Kidney epithelial cell (primary cell): ENCODE results near the gene SLC30A5. TPM values are rescaled to one million over a fixed set of nuclear protein-coding genes. Genes with fewer than 3 reads are reported as not detected.
"Not testable (repeated sequence)": the region's sequence is repeated elsewhere in the genome, so short reads cannot be mapped to it uniquely, and the experiment has no call there.

ENCODE experiments used
- DNase-seq: peaks from one replicate; pipeline ENCODE4 v3.0.0-alpha.2; 2010; ENCODE audit warnings: low read depth
- H3K27me3 ChIP-seq: 2 replicates; pipeline ENCODE4 v1.6.0; 2011; ENCODE audit warnings: low read length; ENCODE audit not compliant: control insufficient read depth, insufficient read depth
- H3K36me3 ChIP-seq: 2 replicates; pipeline ENCODE4 v1.5.1; 2011; ENCODE audit warnings: low read length; ENCODE audit not compliant: control insufficient read depth, insufficient read depth
- H3K4me3 ChIP-seq: 2 replicates; pipeline ENCODE4 v1.5.1; 2011; ENCODE audit warnings: low read depth, mild to moderate bottlenecking, control low read depth, low read length
- CTCF ChIP-seq: IDR thresholded peaks from 2 replicates; pipeline ENCODE4 v1.5.1; 2011; ENCODE audit warnings: mild to moderate bottlenecking, moderate library complexity, low read length, control low read depth, inconsistent platforms; ENCODE audit not compliant: insufficient read depth, poor library complexity, severe bottlenecking
- total RNA-seq: library from RNA; depleted of rRNA; stranded (reverse); fragments of >200 nt; gene quantifications from 2 replicates; pipeline ENCODE4 v1.2.3, GENCODE V29; 2015

SLC30A5 gene
- total RNA-seq, 1 donor from 2014 or later, result 45.0 TPM

GRCh38 chr5:69079556-69079955 lies 14.3 kb upstream of the SLC30A5 start:
- H3K27me3 ChIP-seq, result no peaks in the 10 kb centered on the region
- no peak for TF ChIP-seq CTCF
- no peak overlapping the region for H3K4me3 ChIP-seq
- H3K36me3 ChIP-seq, result no peaks in the 10 kb centered on the region
- no peak for DNase-seq

- no peak for DNase-seq
- no peaks in the 10 kb centered on the region for H3K36me3 ChIP-seq
- TF ChIP-seq CTCF, result no peak
- H3K4me3 ChIP-seq, result no peak overlapping the region
- no peaks in the 10 kb centered on the region for H3K27me3 ChIP-seq
Observed at GRCh38 chr5:69083412-69083811, 10.4 kb upstream of the SLC30A5 start.

- no peak for DNase-seq
- TF ChIP-seq CTCF, result no peak
- Histone ChIP-seq H3K27me3 (no peaks in the 10 kb centered on the region), H3K4me3 (no peak overlapping the region), H3K36me3 (no peaks in the 10 kb centered on the region)
Observed at GRCh38 chr5:69084195-69084594, 9.6 kb upstream of the SLC30A5 start.

- DNase-seq, result no peak
Observed at GRCh38 chr5:69084903-69085302, 8.9 kb upstream of the SLC30A5 start.

GRCh38 chr5:69086206-69086605 lies 7.6 kb upstream of the SLC30A5 start:
- no peak overlapping the region for H3K4me3 ChIP-seq
- no peak for TF ChIP-seq CTCF
- H3K36me3 ChIP-seq, result no peaks in the 10 kb centered on the region
- no peak for DNase-seq
- no peaks in the 10 kb centered on the region for H3K27me3 ChIP-seq

More at GRCh38 chr5:69084903-69085302, 8.9 kb upstream of the SLC30A5 start:
- Histone ChIP-seq H3K36me3 (no peaks in the 10 kb centered on the region), H3K27me3 (no peaks in the 10 kb centered on the region), H3K4me3 (no peak overlapping the region)
- TF ChIP-seq CTCF, result no peak

- not testable (repeated sequence) for H3K27me3 ChIP-seq, DNase-seq, H3K4me3 ChIP-seq, H3K36me3 ChIP-seq
Observed at GRCh38 chr5:69088006-69088405, 5.8 kb upstream of the SLC30A5 start.
